Hair follicular keratinocyte (primary cell): Measurements from ENCODE around the gene FBXL3. TPM values are rescaled to one million over a fixed set of nuclear protein-coding genes. Genes with fewer than 3 reads are reported as not detected.

Experiments used
- total RNA-seq: library from RNA; depleted of rRNA; stranded (reverse); fragments of >200 nt; gene quantifications from 2 replicates; pipeline ENCODE4 v1.2.3, GENCODE V29; 2015

The FBXL3 gene, protein sequence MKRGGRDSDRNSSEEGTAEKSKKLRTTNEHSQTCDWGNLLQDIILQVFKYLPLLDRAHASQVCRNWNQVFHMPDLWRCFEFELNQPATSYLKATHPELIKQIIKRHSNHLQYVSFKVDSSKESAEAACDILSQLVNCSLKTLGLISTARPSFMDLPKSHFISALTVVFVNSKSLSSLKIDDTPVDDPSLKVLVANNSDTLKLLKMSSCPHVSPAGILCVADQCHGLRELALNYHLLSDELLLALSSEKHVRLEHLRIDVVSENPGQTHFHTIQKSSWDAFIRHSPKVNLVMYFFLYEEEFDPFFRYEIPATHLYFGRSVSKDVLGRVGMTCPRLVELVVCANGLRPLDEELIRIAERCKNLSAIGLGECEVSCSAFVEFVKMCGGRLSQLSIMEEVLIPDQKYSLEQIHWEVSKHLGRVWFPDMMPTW
- 26.5 and 29.1 TPM in 2 replicates for total RNA-seq

DNA sequence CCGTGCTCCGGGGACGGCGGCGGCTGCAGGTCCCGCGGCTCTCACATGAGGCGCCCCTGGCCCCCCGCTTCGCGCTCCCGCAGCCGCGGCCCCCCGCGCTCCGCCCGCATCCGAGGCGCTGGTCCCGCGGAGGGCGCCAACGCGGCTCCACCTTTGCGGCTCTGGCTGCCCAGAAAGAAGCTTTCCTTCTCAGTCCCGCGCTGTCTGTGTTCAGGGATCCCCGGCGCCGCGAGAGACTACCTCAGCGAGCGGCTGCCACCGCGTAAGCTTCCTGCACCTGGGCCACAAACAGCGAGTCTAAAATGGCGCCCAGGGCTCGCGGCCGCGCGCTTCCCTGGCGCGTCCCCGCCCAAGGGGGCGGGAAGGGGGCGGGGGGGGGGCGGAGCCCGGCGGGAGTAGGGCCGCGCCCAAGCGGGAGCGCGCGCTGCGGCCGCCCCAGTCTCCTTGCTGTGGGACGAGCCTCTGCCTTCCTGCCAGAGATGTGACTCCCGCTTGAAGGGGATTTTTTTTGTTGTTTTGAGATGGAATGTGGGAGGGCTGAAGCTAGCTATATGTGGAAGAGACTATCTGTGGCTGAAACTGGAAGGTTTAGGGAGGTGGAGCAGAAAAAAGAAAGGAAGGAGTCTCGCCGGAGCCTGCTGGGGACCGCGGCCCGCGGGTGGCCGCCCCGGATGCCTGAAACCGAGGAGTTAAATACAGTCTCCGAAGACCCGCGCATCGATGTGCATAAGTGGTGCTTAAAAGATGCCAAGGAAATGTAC, at the start of gene FBXL3:
FBXL3 (minus strand) TSS at position 299 of the 761 bp plus-strand sequence. CDS start 5,299 bp downstream, outside the sequence.

DNA sequence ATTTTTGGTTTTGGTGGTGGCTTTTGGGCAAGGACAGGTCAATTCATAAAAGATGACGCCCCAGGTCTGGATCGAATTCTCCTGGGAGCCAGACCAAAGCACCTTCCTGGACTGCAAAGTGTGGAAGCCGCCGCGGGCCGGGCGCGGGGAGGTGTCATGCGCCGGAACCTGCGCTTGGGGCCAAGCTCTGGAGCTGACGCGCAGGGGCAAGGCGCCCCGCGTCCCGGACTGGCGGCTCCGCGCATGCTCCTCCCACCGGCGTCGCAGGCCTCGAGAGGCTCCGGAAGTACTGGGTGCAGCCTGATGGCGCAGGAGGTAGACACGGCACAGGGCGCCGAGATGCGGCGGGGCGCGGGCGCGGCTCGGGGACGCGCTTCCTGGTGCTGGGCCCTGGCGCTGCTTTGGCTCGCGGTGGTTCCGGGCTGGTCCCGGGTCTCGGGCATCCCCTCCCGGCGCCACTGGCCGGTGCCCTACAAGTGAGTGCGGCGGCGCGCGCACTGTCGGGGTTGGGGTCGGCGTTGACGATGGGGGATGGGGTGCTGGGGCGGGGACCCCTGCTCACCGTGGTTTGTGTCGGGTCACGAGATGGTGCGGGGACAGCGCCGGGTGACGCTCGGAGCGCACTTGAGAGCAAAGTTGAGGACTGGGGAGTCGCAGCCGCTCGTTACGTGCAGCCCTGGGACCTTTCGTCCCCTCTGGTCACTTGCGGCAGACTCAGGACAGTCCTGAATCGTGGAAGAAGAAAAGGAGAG, 35.0 kb downstream of the FBXL3 start, which contains the start of gene CLN5:
CLN5 (plus strand) TSS at position 286 of the 752 bp plus-strand sequence; CDS start at position 304, 18 bp downstream.

Other genes with a start within 250 kb of the FBXL3 start
- gene KCTD12, start 140.8 kb downstream of the FBXL3 start, total RNA-seq: 30.7 and 35.6 TPM in 2 replicates
- not detected in 2 replicates for gene ACOD1, start 78.6 kb downstream of the FBXL3 start, total RNA-seq
- gene CLN5, start 35.1 kb downstream of the FBXL3 start, total RNA-seq: 24.0 and 27.0 TPM in 2 replicates